GM12892 (cell line): ENCODE results near the gene GRAP2.

Experiments used
- POLR2A ChIP-seq: IDR thresholded peaks from 2 replicates; pipeline ENCODE4 v1.6.1; 2011; ENCODE audit warnings: low read depth, low read length, control low read depth
- POLR2AphosphoS5 ChIP-seq: IDR thresholded peaks from 2 replicates; pipeline ENCODE4 v1.6.1; 2011; ENCODE audit warnings: low read depth, low read length, control low read depth
- TAF1 ChIP-seq: IDR thresholded peaks from 2 replicates; pipeline ENCODE4 v1.6.1; 2011; ENCODE audit warnings: low read depth, mild to moderate bottlenecking, control low read depth, low read length, borderline replicate concordance

DNA sequence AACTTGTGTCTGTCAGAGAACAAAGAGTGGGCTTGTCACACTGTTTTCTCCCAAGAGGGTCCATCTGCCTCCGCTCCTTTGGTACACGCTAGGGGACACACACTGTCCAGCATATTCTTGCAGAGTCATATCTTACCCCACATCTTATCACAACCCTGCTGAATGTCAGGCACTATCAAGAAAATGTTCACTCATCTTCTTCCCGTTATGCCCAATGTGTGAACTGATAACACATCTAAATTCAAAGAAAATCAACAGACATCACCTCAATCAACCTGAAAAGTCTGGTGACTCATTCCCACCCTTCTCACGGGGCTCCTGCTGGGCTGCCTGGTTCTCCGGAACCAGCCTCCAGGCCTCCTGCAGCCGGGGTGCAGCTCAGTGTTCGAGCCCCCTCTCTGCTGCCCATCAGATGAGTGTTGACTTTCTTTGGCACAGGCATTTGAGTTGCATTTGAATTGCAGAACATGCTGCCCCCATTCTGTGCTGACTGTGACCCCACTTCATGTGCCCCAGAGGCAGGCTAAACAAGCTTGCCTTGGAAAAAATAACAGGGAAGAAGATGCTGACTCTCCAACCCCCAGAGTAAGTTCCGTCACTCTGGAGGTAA, 19.4 kb downstream of the GRAP2 start:
- no peak for TF ChIP-seq POLR2A
- no peak for TF ChIP-seq POLR2AphosphoS5
- TF ChIP-seq TAF1: no peak
